SU-DHL-6 (cell line): ENCODE results near the gene C5orf24.
"Not testable (repeated sequence)": the region's sequence is repeated elsewhere in the genome, so short reads cannot be mapped to it uniquely, and the experiment has no call there.

ENCODE experiments used
- H2AFZ ChIP-seq: fragments of 200-600 bp; sonication (generic); 2 replicates; pipeline ENCODE4 v1.6.1; 2014; ENCODE audit warnings: low read depth, mild to moderate bottlenecking, moderate library complexity, mixed read lengths, antibody characterized with exemption, low read length; ENCODE audit not compliant: severe bottlenecking
- H3F3A ChIP-seq: fragments of 200-600 bp; shearing (Covaris generic); 2 replicates; pipeline ENCODE4 v1.6.0; 2016; ENCODE audit warnings: antibody characterized with exemption, mild to moderate bottlenecking; ENCODE audit not compliant: insufficient read depth
- H3K27ac ChIP-seq: fragments of 200-600 bp; sonication (generic); 2 replicates; pipeline ENCODE4 v1.5.1; 2016; ENCODE audit warnings: low read depth, mild to moderate bottlenecking, low read length, moderate library complexity, mixed read lengths
- H3K27me3 ChIP-seq: fragments of 200-600 bp; sonication (generic), shearing (Covaris generic); 2 replicates; pipeline ENCODE4 v1.6.0; 2014; ENCODE audit warnings: mild to moderate bottlenecking, low read length
- H3K36me3 ChIP-seq: fragments of 200-600 bp; sonication (generic); 2 replicates; pipeline ENCODE4 v1.6.1; 2014; ENCODE audit warnings: mild to moderate bottlenecking, low read length, mixed read lengths
- H3K4me2 ChIP-seq: fragments of 300-600, 200-600 bp; shearing (Covaris generic), sonication (generic); 2 replicates; pipeline ENCODE4 v1.6.0; 2014; ENCODE audit warnings: low read length, low read depth, mild to moderate bottlenecking; ENCODE audit not compliant: poor library complexity, severe bottlenecking
- H3K4me3 ChIP-seq: fragments of 200-600 bp; sonication (generic); 2 replicates; pipeline ENCODE4 v1.5.1; 2014; ENCODE audit warnings: antibody characterized with exemption, low read length, mild to moderate bottlenecking, mixed read lengths; ENCODE audit not compliant: insufficient read depth, poor library complexity, severe bottlenecking
- H3K79me2 ChIP-seq: fragments of 200-600 bp; sonication (generic); 2 replicates; pipeline ENCODE4 v1.6.1; 2014; ENCODE audit warnings: mild to moderate bottlenecking, low read length, moderate library complexity; ENCODE audit not compliant: insufficient read depth
- H3K9ac ChIP-seq: fragments of 200-600 bp; sonication (generic); 2 replicates; pipeline ENCODE4 v1.7.0; 2014; ENCODE audit warnings: mild to moderate bottlenecking, low read length
- H3K9me2 ChIP-seq: fragments of 200-600 bp; sonication (generic); replicated peaks from 2 replicates; pipeline ENCODE4 v1.6.1; 2014; ENCODE audit warnings: low read length; ENCODE audit not compliant: insufficient read depth
- H3K9me3 ChIP-seq: fragments of 200-600 bp; sonication (generic); 2 replicates; pipeline ENCODE4 v1.6.1; 2014; ENCODE audit warnings: low read length, mixed read lengths; ENCODE audit not compliant: insufficient read depth
- H4K20me1 ChIP-seq: fragments of 200-600 bp; sonication (generic); 2 replicates; pipeline ENCODE4 v1.6.1; 2014; ENCODE audit warnings: low read depth, mild to moderate bottlenecking, antibody characterized with exemption, low read length, moderate library complexity, mixed read lengths
- EZH2phosphoT487 ChIP-seq: fragments of 200-600 bp; sonication (generic), shearing (Covaris generic); conservative IDR thresholded peaks from 2 replicates; pipeline ENCODE4 v1.6.1; 2018; ENCODE audit warnings: mild to moderate bottlenecking, antibody characterized with exemption, low read length, moderate library complexity, mixed read lengths
- TF ChIP-seq, protein P1 (sequence below): fragments of 200-600 bp; sonication (generic); IDR thresholded peaks from one replicate; pipeline ENCODE4 v1.5.1; 2017; ENCODE audit warnings: antibody characterized with exemption, mild to moderate bottlenecking, low read length, moderate library complexity; ENCODE audit not compliant: insufficient read depth, poor library complexity, severe bottlenecking

C5orf24 gene

DNA sequence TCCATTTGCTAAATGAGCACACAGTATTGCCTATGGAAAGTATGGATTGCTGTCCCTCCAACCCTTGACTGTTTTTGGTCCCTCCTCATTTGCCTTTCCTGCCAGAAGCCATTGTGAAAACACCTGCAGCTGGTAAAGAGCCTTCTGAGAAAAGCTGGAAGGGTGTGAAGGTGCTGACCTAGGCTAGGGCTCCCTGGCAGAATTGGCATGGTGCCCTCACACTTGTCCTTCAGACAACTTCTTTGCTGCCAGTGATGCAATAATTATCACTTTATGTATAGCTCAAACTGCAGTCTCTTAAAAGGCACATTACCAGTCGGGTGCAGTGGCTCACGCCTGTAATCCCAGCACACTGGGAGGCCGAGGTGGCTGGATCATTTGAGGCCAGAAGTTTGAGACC is 32.6 kb downstream of the C5orf24 start:
- H3K79me2 ChIP-seq, result peaks cover 54% of the 10 kb centered on the region
- no peaks in the 10 kb centered on the region for H3K36me3 ChIP-seq
- no peaks in the 10 kb centered on the region for H4K20me1 ChIP-seq
- H3K4me2 ChIP-seq, result no peak overlapping the region
- H3K4me3 ChIP-seq, result no peak overlapping the region
- TF ChIP-seq, protein P1, sequence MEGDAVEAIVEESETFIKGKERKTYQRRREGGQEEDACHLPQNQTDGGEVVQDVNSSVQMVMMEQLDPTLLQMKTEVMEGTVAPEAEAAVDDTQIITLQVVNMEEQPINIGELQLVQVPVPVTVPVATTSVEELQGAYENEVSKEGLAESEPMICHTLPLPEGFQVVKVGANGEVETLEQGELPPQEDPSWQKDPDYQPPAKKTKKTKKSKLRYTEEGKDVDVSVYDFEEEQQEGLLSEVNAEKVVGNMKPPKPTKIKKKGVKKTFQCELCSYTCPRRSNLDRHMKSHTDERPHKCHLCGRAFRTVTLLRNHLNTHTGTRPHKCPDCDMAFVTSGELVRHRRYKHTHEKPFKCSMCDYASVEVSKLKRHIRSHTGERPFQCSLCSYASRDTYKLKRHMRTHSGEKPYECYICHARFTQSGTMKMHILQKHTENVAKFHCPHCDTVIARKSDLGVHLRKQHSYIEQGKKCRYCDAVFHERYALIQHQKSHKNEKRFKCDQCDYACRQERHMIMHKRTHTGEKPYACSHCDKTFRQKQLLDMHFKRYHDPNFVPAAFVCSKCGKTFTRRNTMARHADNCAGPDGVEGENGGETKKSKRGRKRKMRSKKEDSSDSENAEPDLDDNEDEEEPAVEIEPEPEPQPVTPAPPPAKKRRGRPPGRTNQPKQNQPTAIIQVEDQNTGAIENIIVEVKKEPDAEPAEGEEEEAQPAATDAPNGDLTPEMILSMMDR, result no peak
- TF ChIP-seq EZH2phosphoT487, result no peak
- no peaks in the 10 kb centered on the region for H3K9me2 ChIP-seq
- no peaks in the 10 kb centered on the region for H3K9me3 ChIP-seq
- peaks cover 4% of the 10 kb centered on the region; the same call in 1 of the 2 replicates for H3F3A ChIP-seq
- no peaks in the 10 kb centered on the region for H3K27me3 ChIP-seq
- no peak overlapping the region for H2AFZ ChIP-seq
- no peak overlapping the region for H3K9ac ChIP-seq
- no peak overlapping the region for H3K27ac ChIP-seq

DNA sequence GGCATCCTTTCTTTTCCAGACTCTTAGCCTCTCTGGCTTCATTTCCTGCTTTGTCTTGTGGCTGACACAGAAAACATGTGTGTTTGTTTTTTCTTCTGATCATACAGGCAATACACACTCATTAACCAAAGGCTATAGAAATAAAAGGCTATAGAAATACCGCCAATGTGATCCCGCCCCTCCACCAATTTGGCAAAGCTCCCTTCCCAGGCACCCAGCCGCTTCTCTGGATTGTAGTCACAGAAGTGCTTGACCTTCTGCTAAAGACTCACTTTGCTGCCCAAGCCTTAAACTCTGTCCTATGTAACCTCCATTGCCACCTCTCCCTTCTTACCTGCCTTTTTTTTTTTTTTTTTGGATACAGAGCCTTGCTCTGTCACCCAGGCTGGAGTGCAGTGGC is 33.7 kb downstream of the C5orf24 start:
- Histone ChIP-seq H2AFZ (no peak overlapping the region), H3K27me3 (no peaks in the 10 kb centered on the region), H3K27ac (no peak overlapping the region), H3K36me3 (no peaks in the 10 kb centered on the region), H4K20me1 (no peaks in the 10 kb centered on the region), H3K9ac (no peak overlapping the region), H3K9me3 (no peaks in the 10 kb centered on the region), H3K79me2 (peaks cover 53% of the 10 kb centered on the region), H3K4me3 (no peak overlapping the region), H3K9me2 (no peaks in the 10 kb centered on the region), H3K4me2 (no peak overlapping the region), H3F3A (0 out of 2 replicates have a peak, but pooled peaks cover 4% of the 10 kb centered on the region)
- TF ChIP-seq EZH2phosphoT487, result no peak
- TF ChIP-seq, protein P1, result no peak

DNA sequence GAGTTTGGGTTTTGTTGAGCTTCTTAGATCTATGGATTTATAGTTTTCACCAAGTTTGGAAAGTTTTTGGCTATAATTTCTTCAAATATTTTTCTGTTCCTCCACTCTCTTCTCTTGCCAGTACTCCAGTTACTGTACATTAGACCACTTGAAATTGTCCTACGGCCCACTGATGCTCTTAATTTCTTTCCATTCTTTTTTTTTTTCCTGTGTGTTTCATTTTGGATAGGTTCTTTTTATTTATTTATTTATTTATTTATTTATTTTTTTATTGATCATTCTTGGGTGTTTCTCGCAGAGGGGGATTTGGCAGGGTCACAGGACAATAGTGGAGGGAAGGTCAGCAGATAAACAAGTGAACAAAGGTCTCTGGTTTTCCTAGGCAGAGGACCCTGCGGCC is 35.2 kb downstream of the C5orf24 start:
- H3K9ac ChIP-seq, H3K36me3 ChIP-seq, H3K4me3 ChIP-seq, H3K27me3 ChIP-seq, H3K9me2 ChIP-seq, H3F3A ChIP-seq, H4K20me1 ChIP-seq, H3K4me2 ChIP-seq, H2AFZ ChIP-seq, H3K9me3 ChIP-seq, H3K27ac ChIP-seq: not testable (repeated sequence)
- H3K79me2 ChIP-seq, result peaks cover 56% of the 10 kb centered on the region

DNA sequence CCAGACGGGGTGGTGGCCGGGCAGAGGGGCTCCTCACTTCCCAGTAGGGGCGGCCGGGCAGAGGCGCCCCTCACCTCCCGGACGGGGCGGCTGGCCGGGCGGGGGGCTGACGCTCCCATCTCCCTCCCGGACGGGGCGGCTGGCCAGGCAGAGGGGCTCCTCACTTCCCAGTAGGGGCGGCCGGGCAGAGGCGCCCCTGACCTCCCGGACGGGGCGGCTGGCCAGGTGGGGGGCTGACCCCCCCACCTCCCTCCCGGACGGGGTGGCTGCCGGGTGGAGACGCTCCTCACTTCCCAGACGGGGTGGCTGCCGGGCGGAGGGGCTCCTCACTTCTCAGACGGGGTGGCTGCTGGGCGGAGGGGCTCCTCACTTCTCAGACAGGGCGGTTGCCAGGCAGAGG is 35.9 kb downstream of the C5orf24 start:
- H3K4me2 ChIP-seq, H3F3A ChIP-seq, H2AFZ ChIP-seq, H3K9ac ChIP-seq, H3K27ac ChIP-seq, H3K9me3 ChIP-seq, H3K9me2 ChIP-seq, H3K36me3 ChIP-seq, H4K20me1 ChIP-seq, H3K4me3 ChIP-seq, H3K27me3 ChIP-seq: not testable (repeated sequence)
- peaks cover 58% of the 10 kb centered on the region for H3K79me2 ChIP-seq
